Measurements from ENCODE around the gene ATP10A.

Gene ATP10A

GRCh38 chr15:25830844-25831451 is 32.2 kb downstream of the ATP10A start:
- DNase-seq (ENCODE audit: low read depth in 2 of 2, low spot score in 1 of 2): no peak

DNA sequence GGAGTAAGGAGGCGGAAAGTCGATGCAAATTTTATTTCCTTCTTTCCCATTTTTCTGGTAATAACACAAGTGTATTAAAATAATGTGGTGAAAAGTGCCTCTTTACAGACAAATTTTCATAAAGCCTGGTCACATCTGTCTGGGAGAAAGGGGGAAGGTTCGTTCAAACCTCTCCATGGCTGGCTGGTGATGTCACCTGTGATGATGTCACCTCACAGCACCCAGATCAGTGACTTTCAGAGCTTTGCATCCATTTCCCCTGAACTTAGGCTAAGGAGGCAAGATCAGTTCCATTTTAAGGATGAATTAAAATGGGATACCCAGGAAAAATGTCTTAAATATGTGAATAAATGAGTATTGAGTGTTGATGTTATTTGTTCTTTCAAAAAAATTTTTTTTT is 34.1 kb downstream of the ATP10A start:
- DNase-seq (ENCODE audit: low read depth in 2 of 2, low spot score in 1 of 2): no peak

DNA sequence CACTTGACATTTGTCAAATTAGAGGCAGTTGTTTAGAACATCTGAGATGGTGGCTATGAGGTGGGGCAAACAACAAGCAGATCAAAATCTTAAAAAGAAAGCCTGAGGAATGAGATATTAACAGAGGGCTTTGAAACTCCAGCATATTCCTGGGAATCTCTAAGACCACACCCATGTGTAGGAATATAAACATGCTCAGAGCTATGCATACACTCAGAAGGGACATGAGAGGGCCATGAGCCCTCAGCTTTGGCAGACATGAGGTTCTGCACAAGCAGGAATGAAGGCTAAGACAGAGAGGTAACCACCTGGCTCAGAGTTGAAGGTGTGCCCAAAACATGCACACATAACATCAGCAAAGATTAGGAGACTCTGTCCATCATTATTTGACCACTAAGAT is 37.9 kb downstream of the ATP10A start:
- no peak for DNase-seq (ENCODE audit: low read depth in 2 of 2, low spot score in 1 of 2)

GRCh38 chr15:25824618-25825017 is 38.5 kb downstream of the ATP10A start:
- no peak for DNase-seq (ENCODE audit: low read depth in 2 of 2, low spot score in 1 of 2)

DNA sequence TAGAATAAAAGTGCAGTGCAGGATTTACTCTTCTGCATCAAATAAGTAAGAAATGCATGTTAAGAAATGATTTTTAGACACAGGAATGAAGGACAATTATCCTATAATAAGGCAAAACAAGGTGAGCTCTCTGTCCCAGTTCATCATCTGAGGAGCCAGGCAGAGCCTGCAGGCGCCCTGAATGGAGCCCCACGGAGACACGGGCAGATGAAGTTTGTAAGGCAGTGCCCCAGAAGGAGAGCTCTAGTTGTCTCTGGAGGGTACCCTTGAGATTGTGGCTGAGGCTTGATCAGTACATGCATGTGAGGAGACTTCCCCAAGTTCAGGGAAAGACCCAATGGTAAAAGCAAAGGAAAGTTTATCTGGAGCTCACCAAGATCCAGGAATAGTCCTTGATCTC is 50.3 kb downstream of the ATP10A start:
- DNase-seq (ENCODE audit: low read depth in 2 of 2, low spot score in 1 of 2): no peak

DNA sequence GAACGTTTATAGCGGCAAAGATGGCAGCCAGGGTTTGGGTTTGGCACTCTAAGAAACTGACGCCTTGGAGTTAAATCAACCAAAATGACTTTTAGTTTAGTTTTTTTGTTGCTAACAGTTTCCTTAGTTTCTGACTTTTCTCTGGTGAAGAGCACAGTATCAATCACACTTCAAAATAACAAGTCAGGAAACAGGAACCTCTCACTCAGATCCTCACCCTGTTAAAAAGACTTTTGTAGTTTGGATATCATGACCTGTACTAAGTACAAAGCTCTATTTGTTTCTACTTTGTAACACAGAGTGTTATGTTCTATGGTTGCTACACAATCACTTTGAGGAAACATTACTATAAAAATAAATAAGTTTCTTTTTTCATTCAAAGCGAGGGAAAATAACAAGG is 51.1 kb downstream of the ATP10A start:
- DNase-seq (ENCODE audit: low read depth in 2 of 2, low spot score in 1 of 2): no peak

- DNase-seq (ENCODE audit: low read depth in 2 of 2, low spot score in 1 of 2): no peak
These were observed 51.6 kb downstream of the ATP10A start for GRCh38 chr15:25811481-25811906.

DNA sequence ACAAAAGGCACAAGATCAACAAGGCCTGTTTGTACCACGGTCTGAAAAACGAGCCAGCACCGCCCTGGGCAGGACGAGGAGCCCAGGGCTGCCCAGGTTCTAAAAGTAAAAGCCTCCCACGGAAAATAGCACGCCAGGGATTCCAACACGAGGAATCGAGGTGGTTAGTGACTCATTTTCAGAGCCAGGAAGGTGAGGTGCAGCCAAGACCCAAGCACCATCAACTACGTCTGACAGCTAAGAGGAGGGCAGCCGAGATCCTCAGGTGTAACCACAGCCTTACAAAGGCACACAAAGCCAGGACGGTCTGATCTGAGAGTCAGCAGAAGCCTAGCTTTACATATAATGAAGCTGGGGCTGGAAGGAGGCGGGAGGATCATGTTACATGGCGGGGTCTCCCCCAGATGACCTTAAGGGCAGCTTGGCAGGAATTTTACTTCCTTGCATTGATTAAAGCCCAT is 52.5 kb downstream of the ATP10A start:
- no peak for DNase-seq (ENCODE audit: low read depth in 2 of 2, low spot score in 1 of 2)

DNA sequence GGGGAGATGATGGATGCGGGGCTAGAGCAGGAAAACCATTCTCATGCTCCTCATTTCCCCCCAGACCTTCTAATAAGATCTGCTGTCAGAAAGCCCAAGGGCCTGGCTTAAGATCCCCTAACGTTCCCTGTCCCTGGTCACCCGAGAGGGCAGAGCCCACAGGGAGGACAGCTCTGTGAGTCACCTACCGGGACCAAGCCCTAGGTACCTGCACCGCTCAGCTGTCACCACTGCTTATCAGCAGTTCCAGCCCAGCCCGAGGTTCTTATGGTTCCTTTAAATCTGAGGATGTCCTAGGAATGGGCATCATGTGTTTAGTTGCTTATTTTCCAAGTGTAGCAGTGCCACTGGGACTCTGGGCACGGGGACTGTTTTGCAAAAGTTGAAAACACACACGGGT is 53.0 kb downstream of the ATP10A start:
- DNase-seq (ENCODE audit: low read depth in 2 of 2, low spot score in 1 of 2): no peak

GRCh38 chr15:25807063-25807462 is 56.1 kb downstream of the ATP10A start:
- no peak for DNase-seq (ENCODE audit: low read depth in 2 of 2, low spot score in 1 of 2)

DNA sequence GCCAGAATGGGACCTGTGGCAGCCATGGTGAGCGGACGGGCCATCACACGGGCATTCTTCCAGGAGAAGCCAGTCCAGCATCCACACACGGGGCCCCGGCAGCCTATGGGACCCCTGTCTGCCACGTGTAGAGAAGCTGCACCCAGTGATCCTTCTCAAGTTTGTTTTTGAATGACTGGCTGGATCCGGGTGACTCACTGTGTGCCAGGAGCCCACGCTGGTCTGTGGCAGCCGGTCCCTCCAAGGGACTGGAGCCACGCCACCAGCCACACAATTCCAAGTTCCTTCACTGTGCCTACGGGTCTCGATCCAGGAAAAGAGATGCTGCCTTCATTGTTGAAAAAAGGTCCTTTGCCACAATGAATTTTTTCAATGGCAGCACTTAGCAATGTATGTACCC is 58.1 kb downstream of the ATP10A start:
- DNase-seq (ENCODE audit: low read depth in 2 of 2, low spot score in 1 of 2): no peak

DNA sequence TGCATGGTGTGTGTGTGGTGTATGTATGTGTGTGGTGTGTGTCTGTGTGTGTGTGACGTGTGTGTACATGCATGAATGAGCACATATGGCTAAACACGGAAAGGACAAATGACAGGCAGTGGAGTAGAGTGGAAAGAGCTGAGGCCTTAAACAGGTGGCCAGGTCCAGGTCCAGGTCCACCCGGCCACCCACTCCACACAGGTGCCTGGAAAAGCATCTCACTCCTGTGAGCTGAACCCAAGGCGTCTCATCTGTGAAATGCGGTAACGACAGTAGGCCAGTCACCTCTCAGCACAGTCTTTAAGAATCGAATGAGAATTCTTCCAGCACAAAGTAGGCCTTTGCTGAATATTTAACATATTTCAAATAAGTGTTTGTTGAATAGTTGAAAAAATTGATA is 58.7 kb downstream of the ATP10A start:
- no peak for DNase-seq (ENCODE audit: low read depth in 2 of 2, low spot score in 1 of 2)

GRCh38 chr15:25803541-25803940 is 59.6 kb downstream of the ATP10A start:
- DNase-seq (ENCODE audit: low read depth in 2 of 2, low spot score in 1 of 2): no peak

DNA sequence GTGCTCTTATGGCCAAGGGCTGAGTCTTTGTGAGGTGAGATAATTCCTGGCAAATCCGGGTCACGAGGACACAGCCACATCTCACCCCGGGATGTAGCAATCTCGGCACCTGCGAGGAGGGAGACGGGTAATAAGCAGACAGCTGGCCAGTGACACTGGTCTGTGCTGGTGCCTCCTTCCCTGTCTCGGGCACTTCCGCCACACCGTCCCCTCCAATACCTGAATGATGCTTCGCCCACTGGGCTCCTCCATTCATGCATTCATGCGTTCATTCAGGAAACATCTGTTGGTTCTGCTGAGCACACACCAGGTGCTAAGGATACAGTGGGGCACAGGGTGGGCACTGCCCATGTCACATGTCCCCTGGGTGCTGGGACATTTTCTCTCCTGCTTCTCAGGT is 60.1 kb downstream of the ATP10A start:
- DNase-seq (ENCODE audit: low read depth in 2 of 2, low spot score in 1 of 2): no peak

GRCh38 chr15:25802285-25802830 is 60.8 kb downstream of the ATP10A start:
- DNase-seq (ENCODE audit: low read depth in 2 of 2, low spot score in 1 of 2): no peak

- DNase-seq (ENCODE audit: low read depth in 2 of 2, low spot score in 1 of 2): no peak
These were observed 61.4 kb downstream of the ATP10A start for GRCh38 chr15:25801586-25802284.

DNA sequence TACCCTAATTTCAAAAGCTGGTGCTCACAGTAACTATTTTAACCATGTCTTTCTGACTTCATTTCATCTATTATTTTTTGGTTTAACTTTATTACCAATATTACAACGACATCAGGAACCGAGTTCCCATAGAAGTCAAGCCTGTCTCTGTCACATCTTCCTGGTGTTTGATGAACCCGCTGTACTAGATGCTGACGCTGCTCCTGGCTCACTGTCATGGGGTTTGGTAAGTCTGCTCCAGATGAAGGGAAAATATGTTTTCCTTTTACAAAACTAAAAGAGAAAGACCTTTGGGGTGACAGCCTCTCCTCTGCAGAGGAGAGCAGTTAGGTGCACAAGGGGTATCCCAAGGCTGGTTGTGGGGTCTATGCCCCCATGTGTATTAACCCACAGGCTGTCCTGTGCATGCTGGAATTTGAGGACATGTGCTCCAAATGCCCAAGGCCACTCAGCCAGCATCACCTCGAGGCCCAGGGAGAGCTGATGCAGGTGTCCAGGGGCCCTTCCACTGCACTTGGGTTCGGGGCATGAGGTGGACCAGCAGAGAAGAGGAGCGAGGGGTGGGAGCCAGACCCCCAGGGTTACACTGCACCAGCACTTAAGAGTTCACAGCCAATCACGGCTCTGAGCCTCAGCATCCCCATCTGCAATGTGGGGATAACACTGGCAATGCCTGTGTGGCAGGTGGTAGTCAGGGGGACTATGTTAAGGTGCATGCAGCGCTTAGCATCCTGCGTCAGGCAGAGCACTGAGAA is 62.2 kb downstream of the ATP10A start:
- no peak for DNase-seq (ENCODE audit: low read depth in 2 of 2, low spot score in 1 of 2)

DNA sequence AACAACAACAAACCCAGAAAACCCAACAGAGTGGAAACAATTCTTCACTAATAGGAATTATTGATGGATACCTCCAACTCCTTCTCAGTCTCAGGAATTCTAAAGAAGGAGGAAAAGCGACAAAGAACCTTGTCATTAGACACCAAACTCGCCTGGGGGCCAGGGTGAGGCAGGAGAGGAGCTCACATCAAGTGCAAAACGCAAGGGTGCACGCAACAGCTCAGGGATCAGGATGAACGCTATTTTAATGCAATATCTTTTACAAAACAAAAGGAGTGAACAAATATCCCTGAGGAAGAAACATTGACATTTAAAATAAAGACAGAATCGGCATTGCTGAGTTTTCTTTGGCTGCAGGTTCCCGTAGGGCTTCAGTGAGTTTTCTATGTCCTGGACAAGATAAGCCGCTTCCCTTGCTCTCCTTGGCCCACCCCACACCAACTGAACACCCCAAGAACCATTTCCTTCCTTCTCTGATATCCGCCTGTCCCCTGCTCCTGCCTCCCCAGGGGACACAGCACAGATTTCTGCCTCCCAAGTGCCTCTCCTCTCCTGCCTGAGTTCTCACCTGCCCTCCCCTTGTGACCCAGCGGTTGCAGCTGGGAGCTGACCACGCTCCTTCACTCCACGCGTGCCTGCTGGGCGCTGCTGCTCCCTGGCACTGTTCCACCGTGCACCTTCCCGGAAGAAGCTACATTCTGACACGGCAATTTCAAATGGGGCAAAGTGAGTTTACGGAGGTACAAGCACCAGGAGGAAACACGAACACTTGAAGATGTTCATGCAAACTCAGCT is 63.0 kb downstream of the ATP10A start:
- DNase-seq (ENCODE audit: low read depth in 2 of 2, low spot score in 1 of 2): no peak

DNA sequence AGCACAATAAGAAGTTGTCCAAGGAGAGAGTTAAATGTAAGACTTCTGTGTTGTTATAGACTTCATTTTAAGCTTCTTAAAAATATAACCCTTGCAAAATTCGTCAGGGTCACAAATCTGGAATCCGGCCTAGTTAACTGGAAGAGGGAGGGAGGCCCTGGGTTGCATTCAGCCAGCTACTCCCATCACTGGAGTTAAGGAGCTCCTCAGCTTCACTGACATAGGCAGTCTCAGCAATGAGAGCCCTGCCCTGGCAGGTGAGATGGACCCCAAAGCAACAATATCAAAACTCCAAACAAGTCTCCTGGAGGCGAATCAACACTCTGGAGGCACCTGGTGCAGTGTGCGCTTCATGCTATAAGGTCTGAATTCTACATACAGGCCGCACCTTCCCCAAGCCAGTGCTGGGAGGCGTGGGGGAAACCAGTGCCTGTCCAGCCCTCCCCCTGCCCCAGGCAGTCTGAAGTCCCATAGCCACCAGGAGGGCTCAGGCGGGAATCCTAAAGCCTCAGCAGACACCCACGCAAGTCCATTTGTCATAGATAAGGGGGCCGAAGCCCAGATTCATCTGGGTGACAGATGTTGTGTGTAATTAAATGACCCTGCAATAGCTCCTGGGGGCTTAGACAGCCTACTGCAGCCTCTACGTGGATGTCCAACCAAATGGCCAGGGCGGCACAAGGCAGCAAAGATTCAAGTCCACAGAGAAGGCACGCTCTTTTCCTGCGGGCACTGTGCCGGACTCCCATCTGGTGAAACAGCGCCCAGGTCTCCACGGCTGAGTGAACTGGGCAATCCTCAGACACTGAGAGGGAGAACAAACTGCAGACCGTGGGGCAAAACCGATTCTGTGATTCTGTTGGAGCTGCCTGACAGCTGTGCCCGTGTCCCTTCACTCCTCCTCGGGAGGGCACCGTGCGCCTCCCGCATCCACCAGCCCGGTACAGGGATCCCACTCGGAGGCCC is 64.9 kb downstream of the ATP10A start:
- DNase-seq (ENCODE audit: low read depth in 2 of 2, low spot score in 1 of 2): no peak

DNA sequence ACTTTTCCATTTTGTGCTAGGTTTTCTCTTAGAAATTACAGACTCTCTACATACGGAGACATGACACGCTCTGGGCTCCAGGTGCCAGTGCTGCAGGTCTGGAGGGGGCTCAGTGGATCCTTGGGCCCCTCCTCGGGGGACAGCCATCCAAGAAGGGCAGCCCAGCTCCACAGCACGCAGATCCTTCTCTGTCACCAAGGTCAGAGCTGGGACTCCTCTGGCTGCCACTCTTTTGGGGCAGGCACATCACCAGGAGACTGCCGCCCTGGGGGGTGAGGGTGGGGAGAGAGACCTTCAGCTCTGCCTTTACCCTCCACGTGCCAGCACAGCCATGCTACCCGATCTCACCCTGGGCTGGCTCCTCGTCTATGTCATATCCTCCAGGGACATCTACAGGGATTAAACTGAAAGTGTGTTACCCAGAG is 65.6 kb downstream of the ATP10A start:
- DNase-seq (ENCODE audit: low read depth in 2 of 2, low spot score in 1 of 2): no peak

Measured in stimulated activated CD8-positive, alpha-beta memory T cell treated with anti-CD3 and anti-CD28 coated beads, Interleukin-4, amount 100 ng/mL, for 1 hour (primary cell).